ENCODE results near the gene RABL3.
"Not testable (repeated sequence)": the region's sequence is repeated elsewhere in the genome, so short reads cannot be mapped to it uniquely, and the experiment has no call there.

Gene RABL3

GRCh38 chr3:120743556-120744195 lies 1.4 kb upstream of the RABL3 start:
- no peak for FAIRE-seq

DNA sequence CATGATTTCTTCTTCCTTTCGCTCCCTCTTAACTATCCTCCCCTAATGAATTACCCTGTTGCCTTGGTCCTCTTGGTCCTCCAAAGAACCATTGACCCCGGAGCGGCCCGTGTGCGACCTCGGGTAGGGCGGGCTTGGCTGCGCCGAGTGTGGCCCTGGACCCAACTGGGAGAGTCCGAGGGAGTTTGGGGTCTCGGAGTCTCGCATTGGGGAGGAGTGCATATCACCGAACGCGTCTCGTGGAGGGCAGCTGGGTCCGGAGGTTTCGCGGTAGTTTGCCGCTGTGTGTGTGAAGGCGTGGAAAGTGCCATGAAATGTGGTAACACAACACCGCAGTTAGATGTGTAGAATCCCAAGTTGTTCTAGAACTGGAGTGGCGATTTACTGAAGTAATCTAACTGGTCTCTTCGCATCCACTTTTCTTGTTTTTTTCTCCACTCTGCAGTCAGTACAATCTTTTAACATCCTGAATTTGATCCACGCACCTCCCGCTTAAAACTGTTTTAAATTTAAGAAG lies 591 bp upstream of the RABL3 start:
- no peak for FAIRE-seq

DNA sequence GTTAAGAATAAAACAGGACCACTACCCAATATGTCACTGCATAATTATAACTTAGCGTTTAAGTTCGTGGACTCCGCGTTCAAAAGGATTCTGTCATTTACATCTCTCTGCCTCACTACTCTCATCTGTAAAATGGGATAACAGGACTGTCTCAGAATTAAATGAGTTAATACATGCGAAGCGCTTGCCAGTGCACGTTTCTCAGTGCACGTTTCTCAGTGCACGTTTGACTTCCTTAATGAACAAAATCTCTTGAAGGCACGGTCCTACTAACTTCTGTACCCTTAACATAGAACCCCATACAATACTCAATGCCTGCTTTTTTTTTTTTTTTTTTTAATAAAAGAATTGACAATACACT lies 499 bp downstream of the RABL3 start:
- no peak for FAIRE-seq

DNA sequence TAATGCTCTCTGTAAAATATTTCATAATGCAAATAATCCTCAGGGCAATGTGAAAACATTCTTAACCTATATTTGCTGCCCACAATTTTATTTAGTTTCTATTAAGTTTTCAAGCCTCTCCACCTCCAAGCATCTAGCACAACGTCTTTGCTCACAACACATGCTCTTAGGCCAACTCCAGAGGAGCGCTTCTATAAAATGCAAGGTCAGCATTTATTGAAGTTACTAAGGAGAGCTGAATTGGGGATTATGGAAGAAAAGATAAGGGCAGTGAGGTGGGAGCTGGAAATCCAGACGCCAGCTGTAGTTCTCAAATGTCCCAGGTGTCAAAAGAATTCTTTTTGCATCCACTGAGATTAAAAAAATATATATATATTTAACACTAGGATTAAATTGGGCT lies 996 bp downstream of the RABL3 start:
- no peak for FAIRE-seq

- not testable (repeated sequence) for FAIRE-seq
These were observed 4.3 kb downstream of the RABL3 start for GRCh38 chr3:120738006-120738405.

DNA sequence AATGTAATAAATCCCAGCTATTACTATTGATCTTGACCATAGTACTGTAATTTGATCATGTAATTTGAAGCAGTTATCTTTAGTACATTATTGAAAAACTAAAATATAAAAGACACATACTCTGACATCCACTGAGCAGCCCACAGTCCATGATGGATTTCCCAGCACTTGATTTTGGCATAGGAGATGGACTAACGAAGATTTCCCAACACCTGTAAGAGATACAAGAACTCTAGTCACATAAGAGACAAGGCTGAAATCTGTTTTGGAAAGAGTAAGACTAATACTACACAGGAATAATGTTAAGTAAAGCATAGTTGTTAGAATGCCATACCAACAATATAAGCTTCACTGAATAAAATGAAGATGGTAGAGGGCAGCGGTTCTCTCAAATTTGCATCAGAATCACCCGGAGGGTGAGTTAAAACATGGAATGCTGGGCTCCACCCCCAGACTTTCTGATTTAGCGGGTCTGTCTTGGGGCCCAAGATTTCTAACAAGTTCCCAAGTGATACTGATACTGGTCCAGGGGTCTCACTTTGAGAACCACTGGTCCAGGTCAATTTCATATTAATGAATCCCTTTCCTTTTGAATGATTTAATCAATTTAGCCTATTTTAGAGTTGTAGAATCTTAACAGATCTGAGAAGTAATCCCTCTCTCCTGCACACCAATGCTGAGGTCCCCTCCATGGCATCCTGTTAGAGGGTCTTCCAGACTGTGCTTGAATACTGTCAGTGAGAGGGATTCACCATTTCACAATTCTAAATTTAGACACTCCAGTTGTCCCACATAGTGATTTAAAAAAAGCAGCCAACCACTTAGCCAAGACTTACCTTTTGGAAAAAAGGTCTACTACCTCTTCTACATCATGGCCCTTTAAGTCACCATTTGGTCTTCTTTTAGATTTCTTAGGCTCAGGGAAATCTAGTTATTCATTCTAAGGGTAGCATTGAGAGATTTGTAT lies 11.5 kb downstream of the RABL3 start:
- no peak for FAIRE-seq

- no peak for FAIRE-seq
These were observed 15.5 kb downstream of the RABL3 start for GRCh38 chr3:120726791-120727190.

GRCh38 chr3:120719167-120719834 lies 23.0 kb downstream of the RABL3 start:
- not testable (repeated sequence) for FAIRE-seq

DNA sequence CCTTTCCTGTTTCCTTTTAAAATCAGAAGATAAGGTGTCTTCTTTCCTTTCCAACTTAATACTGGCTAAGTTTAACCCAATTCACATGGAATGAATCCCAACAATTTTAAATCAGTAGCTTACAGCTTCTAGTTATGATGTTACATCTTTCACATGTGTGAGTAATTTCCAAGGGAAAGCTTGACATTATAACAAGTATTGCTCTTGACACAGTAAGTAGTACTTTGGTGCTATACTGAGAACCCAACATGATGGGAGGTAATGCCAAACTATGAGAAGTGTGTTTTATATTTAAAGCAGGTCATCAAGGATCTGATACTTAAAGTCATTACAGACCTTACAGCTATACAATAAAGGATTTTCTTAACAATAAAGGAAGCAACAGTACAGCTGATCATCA lies 29.1 kb downstream of the RABL3 start:
- FAIRE-seq: no peak

GRCh38 chr3:120710369-120710768 lies 31.9 kb downstream of the RABL3 start:
- no peak for FAIRE-seq

- FAIRE-seq: no peak
These were observed 33.9 kb downstream of the RABL3 start for GRCh38 chr3:120708408-120708807.

DNA sequence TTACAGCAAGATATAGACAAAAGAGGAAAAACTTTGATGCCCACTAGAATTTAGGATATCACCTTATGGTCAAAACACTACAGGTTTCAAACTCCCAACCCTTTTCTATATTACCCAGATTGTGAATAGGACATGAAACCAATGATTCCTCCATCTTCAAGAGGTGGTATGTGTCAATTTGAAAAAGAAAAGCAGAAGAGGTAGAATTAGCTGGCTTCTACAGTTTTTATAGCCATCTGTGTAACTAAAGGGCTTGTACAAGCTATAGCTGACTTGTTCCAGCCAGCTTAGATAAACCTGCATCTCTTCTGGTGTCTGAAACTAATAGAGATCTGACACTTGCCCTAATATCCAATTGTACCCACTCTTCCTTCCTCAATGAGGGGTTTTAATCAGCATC lies 35.4 kb downstream of the RABL3 start:
- no peak for FAIRE-seq

DNA sequence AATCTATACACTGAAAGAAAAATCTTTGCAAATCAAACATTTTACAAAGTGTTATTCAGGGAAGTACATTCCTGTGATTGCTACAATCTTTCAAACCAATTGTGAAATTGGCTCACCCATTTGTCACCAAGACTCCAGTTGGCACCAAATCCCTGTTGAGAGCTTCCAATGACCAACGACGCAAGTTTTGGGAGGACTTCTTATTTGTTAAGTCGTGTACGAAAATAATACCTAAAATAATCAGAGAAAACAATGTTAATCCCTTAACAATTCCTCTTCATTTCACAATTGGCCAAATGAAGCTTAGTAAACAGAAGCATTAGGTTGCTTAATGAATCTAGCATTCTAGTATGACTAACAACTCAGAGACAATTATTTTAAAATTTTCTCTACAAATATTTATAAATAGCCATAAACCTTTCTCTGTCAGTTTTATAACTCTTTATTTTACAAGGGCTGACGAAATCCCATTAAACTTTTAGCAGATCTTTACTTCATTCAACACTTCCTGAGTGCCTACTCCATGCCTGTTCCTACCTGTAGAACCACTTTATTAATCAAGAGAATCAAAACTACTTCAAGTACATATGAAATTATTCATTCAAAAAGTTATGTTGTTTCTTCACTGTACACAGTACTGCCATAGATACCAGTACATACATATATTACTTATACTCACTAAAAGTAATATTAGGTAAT lies 36.3 kb downstream of the RABL3 start:
- no peak for FAIRE-seq

DNA sequence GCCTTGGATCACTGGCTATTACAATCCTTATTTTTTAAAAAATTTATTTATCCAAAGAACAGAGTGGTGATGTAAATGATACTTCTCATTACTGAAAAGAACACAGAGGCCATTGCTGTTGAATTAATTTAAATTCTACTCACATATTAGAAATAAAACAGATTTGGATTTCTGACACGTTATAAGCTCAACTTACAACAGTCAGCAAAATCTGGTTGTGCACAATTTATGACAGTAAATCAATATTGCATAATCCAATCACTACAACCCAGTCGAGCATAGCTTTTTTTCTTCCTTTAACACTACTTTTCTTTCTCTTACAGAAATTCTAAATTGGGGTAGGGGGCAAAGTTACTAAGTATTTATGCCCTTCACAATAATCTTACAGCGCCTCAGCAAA lies 43.0 kb downstream of the RABL3 start:
- FAIRE-seq: no peak

GRCh38 chr3:120693439-120694171 lies 48.7 kb downstream of the RABL3 start:
- no peak for FAIRE-seq

DNA sequence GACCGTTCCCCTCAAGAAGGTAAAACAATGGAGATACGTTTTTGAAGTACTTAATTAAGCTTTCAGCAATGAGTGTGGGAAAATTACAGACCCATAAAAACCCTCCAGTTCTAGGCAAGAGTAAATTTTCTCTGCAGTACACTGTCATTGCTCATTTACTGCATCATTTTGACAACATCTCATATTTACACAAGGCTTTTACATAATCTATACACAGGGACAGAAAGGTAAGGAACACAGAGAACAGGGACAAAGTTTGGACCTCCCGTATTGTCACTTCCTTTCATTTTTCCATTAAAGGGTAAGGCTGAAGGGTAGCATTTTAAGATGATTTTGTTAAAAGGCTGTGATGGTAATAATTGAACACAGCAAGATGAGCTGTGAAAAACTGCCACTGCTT lies 52.9 kb downstream of the RABL3 start:
- no peak for FAIRE-seq

GRCh38 chr3:120688121-120688520 lies 54.2 kb downstream of the RABL3 start:
- FAIRE-seq: no peak

DNA sequence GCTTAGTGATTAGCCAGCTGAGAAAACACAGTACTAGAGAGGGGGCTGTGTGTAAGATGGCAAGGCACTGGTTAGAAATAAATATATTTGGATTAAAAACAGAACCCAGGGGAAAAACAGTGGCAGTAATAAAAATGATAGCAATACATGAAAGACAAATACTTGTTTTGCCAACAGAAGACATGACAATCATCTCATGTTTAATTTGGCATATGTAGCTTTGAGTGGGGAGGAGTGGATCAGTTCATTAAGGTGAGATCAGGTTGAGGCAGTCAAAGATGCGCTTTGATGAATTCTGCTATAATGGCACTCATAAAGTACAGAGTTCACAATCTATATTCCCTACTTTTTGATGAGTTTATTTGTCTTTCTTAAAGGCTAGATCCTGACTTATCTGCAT lies 56.9 kb downstream of the RABL3 start:
- FAIRE-seq: no peak

DNA sequence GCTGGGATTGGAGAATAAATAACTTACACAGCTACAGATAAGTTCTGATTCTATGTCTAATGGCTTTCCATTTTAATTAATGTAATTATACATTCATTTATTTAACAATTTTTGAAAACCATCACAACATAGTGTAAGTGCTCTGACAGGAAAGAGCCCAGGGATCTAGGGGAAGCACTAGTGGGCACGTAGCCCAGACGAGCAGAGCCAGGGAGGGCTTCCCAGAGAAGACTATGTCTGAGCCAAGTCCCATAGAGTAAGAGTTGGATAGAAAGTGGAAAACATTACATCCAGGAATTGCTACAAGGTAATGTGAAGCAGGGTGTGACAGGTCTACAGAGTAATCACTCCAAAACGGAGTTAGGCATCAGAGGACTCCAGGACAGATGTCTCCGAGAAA lies 57.4 kb downstream of the RABL3 start:
- FAIRE-seq: no peak

- FAIRE-seq: no peak
These were observed 58.5 kb downstream of the RABL3 start for GRCh38 chr3:120683671-120684301.

DNA sequence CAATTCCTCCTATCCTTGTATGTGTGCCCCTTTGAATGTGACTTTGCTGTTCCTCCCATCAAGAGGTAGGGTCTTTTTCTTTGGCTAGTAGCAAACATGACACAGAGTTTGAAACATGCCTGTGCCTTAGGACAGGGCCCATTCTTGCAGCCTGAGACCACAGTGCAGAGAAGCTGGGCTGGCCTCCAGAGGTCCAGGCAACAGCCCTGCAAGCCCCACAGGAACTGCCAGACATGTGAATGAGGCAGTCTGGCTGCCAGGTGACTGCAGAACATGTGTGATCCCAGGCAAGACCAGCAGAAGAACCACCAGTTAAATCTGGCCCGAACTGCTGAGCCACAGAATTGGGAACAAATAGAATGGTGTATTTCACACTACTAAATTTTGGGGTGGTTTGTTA lies 59.1 kb downstream of the RABL3 start:
- FAIRE-seq: no peak

All from TTC549 (cell line).